ENCODE measurements around the gene METRNL. TPM values are rescaled to one million over a fixed set of nuclear protein-coding genes. Genes with fewer than 3 reads are reported as not detected.
"Not testable (repeated sequence)": the region's sequence is repeated elsewhere in the genome, so short reads cannot be mapped to it uniquely, and the experiment has no call there.

METRNL gene
- total and polyA plus RNA-seq, 2 donors: 37.7 to 118 TPM

DNA sequence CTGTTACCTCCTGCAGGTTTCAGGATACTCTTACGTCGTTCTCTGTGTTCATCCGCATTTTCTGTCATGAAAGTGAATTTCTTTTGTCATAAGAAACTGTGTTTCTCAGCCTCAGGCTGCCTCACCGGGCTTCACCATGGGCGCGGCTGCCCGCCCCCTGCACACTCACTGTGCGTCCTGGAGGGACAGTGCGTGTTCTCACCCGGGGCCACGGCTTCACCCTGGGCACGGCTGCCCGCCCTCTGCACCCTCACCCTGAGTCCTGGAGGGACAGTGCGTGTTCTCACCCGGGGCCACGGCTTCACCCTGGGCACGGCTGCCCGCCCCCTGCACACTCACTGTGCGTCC lies 12.9 kb upstream of the METRNL start:
- H3K36me3 ChIP-seq (ENCODE audit: insufficient read depth); DNase-seq (ENCODE audit: extremely low spot score); H3K4me3 ChIP-seq (ENCODE audit: low read depth, low read length); H3K27ac ChIP-seq (ENCODE audit: low read depth); H3K4me1 ChIP-seq (ENCODE audit: insufficient read depth): not testable (repeated sequence)
- 94% methylated on average over 19 of the region's 19 CpGs for WGBS

DNA sequence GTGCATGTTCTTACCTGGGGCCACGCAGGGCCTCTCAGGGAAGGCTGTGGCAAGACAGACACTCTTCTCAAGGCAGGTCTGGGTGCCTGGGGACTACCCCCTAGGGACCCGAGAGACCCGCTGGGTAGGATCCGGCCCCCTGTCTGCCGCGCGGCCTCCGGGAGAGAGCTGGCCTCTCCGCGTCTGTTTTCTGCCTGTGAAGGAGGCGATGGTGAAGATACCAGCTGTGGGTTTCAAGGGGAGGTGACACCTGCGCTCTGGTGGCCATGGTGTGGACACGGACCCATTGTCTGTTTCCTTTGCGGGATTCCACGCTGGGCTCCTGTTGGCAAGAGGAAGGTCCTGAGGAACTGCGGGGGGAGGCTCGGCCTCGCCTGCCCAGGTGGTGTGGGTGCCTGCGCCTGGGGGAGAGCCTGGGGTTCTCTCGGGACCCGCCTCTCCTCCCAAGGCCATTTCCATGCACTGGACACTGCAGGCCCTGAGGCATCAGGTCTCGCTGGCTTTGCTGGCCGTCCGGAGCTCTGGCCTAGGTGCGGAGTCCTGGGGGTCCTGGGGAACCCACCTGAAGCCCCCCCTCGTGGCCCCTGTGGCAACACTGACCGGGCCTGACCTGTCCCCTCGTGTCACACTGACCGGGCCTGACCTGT lies 12.2 kb upstream of the METRNL start:
- Histone ChIP-seq H3K36me3 (ENCODE audit: insufficient read depth) (no peaks in the 10 kb centered on the region), H3K4me3 (ENCODE audit: low read depth, low read length) (no peak overlapping the region), H3K4me1 (ENCODE audit: insufficient read depth) (no peaks in the 10 kb centered on the region), H3K27ac (ENCODE audit: low read depth) (no peak overlapping the region)
- 92% methylated on average over 29 of the region's 29 CpGs for WGBS
- no peak for DNase-seq (ENCODE audit: extremely low spot score)

DNA sequence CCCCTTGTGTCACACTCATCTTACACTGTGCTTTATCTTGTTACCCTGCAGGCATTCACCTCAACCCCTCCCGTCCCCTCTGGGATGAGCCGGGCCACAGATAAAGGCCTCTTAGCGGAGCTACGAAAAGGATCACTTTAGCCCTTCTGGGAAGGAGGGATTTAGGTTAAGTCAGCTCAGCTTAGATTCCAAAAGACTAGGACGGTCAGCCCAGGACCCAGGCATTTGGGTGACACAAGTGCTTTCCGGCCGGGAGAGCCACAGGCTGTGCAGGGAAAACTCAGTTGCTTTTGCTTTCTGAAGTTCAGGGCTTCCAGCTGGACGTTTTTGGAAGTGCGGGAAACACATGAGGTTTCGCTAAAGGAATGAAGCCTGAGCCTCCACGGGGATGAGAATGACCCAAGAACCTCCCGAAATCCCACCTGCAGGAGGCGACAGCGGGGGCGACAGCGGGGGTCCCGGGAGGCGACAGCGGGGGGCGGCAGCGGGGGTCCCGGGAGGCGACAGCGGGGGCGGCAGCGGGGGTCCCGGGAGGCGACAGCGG lies 11.6 kb upstream of the METRNL start:
- Histone ChIP-seq H3K4me1 (ENCODE audit: insufficient read depth) (no peaks in the 10 kb centered on the region), H3K4me3 (ENCODE audit: low read depth, low read length) (no peak overlapping the region), H3K36me3 (ENCODE audit: insufficient read depth) (no peaks in the 10 kb centered on the region), H3K27ac (ENCODE audit: low read depth) (no peak overlapping the region)
- DNase-seq (ENCODE audit: extremely low spot score): no peak
- 68% methylated on average over 29 of the region's 29 CpGs for WGBS

DNA sequence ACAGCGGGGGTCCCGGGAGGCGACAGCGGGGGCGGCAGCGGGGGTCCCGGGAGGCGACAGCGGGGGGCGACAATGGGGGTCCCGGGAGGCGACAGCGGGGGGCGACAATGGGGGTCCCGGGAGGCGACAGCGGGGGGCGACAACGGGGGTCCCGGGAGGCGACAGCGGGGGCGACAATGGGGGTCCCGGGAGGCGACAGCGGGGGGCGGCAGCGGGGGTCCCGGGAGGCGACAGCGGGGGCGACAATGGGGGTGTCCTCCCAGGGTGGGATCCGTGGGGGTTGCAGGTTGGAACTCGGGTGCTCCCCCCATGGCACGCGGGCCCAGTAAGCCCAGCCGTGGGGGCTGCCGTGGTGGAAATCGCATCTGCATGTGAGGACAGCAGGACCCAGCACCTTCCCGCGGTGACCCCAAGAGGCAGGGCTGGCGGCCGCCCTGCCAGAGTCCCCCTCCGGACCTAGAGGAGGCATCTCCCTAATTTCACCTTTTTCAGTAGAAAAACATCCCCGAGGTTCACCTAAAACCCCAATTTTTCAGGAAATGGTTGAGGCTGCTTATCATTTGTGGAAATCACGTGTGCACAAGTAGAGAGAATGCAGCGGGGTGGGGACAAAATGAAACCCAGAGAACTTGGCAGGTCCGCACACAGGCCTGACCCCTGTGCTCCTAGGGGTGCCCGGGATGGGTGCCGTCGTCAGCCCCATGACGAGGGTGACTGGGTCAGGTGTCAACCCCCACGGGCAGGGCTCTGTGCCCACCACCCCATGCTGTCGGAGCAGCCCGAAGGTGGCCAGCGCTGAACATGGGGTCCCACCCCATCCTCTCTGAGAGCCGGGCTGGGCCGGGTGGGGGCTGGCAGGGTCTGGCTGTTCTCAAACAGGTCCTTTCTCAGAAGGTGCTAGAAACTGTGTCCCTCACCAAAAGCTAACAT lies 10.5 kb upstream of the METRNL start:
- Histone ChIP-seq H3K36me3 (ENCODE audit: insufficient read depth) (no peaks in the 10 kb centered on the region), H3K27ac (ENCODE audit: low read depth) (no peak overlapping the region), H3K4me3 (ENCODE audit: low read depth, low read length) (no peak overlapping the region), H3K4me1 (ENCODE audit: insufficient read depth) (no peaks in the 10 kb centered on the region)
- 83% methylated on average over 45 of the region's 58 CpGs for WGBS
- no peak for DNase-seq (ENCODE audit: extremely low spot score)

DNA sequence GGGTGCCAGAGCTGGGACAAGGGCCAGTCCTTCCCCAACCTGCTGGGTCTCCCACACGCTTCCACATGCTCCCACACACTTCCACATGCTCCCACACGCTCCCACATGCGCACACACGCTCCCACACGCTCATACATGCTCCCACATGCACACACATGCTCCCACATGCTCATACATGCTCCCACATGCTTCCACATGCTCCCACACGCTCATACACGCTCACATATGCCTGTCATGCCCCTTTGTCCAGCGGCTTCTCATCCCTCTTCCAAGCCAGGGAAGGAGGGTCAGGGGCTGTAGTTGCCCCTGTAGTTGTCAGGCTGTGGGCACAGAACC lies 9.9 kb upstream of the METRNL start:
- WGBS: 97% methylated on average over 8 of the region's 8 CpGs
- no peak for DNase-seq (ENCODE audit: extremely low spot score)
- no peaks in the 10 kb centered on the region for H3K36me3 ChIP-seq (ENCODE audit: insufficient read depth)

DNA sequence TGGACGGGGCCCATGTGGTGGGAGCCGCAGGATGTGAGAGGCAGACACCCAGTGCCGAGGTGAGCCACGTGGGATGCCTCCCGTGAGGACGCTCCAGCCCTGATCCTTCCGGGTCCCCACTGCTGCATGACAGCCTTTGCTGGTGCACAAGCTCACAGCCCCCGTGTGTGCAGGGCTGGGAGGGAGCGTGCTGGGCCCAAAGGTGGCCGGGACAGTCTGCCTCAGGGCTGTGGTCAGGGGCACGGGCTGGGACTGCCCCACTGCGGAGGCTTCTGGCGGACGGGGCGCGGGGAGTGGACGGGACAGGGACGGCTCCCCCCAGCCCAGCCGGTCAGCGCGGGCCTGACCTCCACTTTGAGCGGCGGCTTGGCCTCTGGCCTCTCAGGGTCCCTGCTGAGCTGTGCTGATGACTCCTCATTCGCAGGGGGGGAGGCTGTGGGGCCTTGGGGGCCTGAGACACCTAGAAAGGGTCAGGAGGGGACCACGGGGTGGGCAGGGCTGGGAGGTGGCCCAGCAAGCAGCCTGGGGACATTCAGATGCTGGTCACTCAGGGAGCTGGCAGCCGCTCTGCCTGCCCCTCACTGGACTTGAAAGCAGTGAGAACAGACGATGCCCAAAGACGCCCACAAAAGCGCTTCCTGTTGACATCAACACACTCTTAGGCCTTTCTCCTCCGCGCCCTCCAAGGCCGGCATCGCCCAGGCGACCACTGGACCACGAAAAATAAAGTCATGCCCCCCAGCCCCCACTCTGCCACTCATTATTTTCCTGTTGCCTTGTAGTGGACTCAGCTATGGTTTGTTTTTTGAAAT lies 9.3 kb upstream of the METRNL start:
- Histone ChIP-seq H3K27ac (ENCODE audit: low read depth) (no peak overlapping the region), H3K4me1 (ENCODE audit: insufficient read depth) (no peaks in the 10 kb centered on the region), H3K36me3 (ENCODE audit: insufficient read depth) (no peaks in the 10 kb centered on the region), H3K4me3 (ENCODE audit: low read depth, low read length) (no peak overlapping the region)
- no peak for DNase-seq (ENCODE audit: extremely low spot score)
- 87% methylated on average over 35 of the region's 35 CpGs for WGBS

More for the DNA sequence above, 9.9 kb upstream of the METRNL start:
- no peak overlapping the region for H3K4me3 ChIP-seq (ENCODE audit: low read depth, low read length)
- no peaks in the 10 kb centered on the region for H3K4me1 ChIP-seq (ENCODE audit: insufficient read depth)
- no peak overlapping the region for H3K27ac ChIP-seq (ENCODE audit: low read depth)

DNA sequence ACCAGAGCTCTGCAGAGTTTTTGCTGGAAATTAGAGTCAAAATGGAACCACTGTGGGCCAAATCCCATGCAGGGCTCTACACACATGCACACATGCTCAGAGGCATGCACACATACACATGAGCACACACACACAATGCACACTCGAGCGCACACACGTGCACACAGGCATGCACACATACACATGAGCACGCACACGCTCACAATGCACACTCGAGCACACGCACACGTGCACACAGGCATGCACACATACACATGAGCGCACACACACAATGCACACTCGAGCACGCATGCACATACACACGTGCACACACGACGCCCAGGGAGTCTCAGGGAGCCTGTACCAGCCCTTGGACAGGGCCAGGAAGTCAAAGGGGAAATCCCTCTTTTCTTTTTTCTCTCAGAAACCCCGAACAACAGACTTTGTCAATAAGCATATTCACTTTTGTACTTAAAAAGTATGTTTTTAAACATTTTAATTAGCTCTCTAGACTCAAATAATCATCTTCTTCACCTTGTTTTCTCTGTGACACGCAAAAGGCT lies 8.5 kb upstream of the METRNL start:
- no peak overlapping the region for H3K4me3 ChIP-seq (ENCODE audit: low read depth, low read length)
- 93% methylated on average over 16 of the region's 16 CpGs for WGBS
- H3K4me1 ChIP-seq (ENCODE audit: insufficient read depth): no peaks in the 10 kb centered on the region
- no peaks in the 10 kb centered on the region for H3K36me3 ChIP-seq (ENCODE audit: insufficient read depth)
- H3K27ac ChIP-seq (ENCODE audit: low read depth): no peak overlapping the region
- DNase-seq (ENCODE audit: extremely low spot score): no peak

DNA sequence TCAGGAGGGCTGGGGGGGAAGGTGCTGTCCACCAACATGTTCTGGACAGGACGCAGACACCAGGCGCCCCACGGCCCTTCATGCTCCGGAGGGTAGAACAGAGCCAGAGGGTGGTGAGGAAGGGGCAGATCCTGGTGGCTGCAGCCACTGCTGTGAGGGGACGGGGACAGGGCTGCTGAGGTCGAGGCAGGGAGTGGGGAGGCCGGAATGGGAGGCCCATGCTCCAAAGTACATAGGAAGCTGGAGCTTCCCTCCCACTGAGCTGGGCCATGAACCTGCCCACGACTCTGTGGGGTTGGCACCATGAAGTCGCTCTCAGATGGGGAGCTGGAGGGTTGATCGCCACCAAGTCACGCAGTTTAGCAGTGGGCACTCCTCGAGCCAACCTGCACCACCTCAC lies 8.0 kb upstream of the METRNL start:
- 87% methylated on average over 12 of the region's 12 CpGs for WGBS
- no peaks in the 10 kb centered on the region for H3K4me1 ChIP-seq (ENCODE audit: insufficient read depth)
- H3K27ac ChIP-seq (ENCODE audit: low read depth): no peak overlapping the region
- no peaks in the 10 kb centered on the region for H3K36me3 ChIP-seq (ENCODE audit: insufficient read depth)
- no peak overlapping the region for H3K4me3 ChIP-seq (ENCODE audit: low read depth, low read length)
- no peak for DNase-seq (ENCODE audit: extremely low spot score)

DNA sequence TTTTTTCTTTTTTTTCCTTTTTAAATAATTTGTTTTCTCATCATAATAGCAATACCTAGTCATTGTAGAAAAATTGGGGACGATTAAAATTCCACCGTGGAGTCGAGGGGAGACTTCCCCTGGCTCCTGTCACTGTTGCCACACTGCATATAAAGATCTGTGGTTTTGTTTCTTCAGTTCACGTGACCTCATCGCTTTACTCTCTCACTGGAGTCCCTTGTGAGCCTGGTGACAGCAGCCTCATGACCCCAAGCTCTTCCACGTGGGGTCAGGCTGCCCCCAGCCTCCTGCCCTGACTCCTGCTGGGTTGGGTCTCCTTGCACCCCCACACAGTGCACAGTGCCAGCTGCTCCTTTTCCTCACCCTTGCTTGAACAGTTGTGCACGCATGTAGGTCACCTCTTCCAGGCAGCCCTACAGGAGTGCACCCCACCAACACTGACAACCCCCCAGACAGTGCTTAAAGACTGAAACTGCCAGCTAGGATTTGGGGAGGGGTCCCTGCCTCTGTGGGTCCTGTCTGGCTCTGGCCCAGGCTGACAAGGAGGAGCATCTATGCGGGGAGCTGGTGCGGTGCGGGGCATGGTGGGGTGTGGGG lies 7.3 kb upstream of the METRNL start:
- Histone ChIP-seq H3K27ac (ENCODE audit: low read depth) (no peak overlapping the region), H3K4me1 (ENCODE audit: insufficient read depth) (no peaks in the 10 kb centered on the region), H3K4me3 (ENCODE audit: low read depth, low read length) (no peak overlapping the region), H3K36me3 (ENCODE audit: insufficient read depth) (no peaks in the 10 kb centered on the region)
- 76% methylated on average over 10 of the region's 10 CpGs for whole genome bisulfite sequencing
- no peak for DNase-seq (ENCODE audit: extremely low spot score)

DNA sequence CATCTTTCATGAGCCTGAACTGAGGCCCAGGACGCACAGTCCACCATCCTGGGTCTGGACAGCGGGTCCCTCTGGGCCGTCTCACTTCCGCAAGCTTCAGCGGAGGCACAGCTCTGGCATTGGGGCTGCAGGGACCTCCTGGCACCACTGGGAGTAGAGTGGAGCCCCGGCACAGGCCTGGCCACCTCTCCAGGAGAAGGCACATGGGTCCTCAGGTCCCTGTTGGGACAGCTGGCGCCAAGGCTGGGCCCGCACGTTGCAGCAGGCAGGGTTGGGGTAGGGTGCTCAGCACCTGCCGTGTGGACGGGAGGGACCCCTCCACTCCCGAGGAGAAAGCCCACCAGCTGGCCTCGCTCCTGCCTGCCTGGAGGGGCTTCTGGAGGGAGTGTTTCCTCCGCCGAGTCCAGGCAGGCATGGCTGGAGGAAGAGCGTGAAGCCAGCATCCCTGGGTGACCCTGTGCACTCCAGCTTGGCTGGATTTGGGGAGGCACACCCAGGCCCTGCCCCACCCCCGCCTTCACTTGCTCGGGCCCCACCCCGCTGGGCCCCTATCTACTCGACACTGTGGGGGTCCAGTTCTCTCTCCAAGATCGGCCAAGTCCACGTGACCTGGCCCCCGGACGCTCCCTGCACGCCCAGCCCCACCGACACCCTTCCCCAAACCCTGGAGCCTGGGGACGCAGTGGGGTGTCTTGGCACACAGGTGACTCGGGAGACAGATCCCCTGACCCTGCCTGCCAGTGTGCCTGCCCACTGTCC lies 6.6 kb upstream of the METRNL start:
- 83% methylated on average over 28 of the region's 28 CpGs for WGBS

DNA sequence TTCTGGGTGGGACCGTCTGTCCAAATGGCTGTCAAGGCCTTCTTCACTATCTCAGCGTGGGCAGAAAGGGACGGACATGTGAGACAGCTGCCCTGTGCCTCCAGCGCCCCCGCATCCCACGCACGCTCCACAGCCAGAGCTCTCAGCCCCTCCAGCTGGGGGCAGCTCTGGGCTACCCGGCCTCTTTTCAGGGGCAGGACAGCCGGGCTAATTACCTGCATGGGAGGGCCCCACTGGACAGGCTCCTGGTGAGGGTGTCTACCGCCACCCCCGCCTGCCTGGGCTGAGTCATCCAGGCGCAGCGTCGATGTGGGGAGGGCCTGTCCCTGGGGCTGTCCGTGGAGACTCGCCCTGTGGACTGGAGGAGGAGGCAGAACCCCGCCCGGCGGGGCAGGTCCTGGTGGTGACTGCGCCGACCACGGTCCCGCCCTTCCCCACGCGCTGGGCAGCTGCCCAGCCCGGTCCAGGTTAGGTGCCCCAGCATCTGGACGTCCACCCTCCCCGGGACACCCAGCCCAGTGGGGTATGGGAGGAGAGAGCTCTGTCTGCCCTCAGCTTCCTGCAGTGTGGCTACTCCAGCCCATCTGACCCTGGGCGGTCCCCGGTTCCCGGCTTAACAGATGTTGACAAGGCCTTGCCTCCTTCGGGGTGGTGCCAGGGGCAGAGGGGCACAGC lies 5.9 kb upstream of the METRNL start:
- Histone ChIP-seq H3K36me3 (ENCODE audit: insufficient read depth) (no peaks in the 10 kb centered on the region), H3K4me3 (ENCODE audit: low read depth, low read length) (no peak overlapping the region), H3K4me1 (ENCODE audit: insufficient read depth) (no peaks in the 10 kb centered on the region), H3K27ac (ENCODE audit: low read depth) (no peak overlapping the region)
- WGBS: 67% methylated on average over 32 of the region's 32 CpGs
- no peak for DNase-seq (ENCODE audit: extremely low spot score)

More for the DNA sequence above, 6.6 kb upstream of the METRNL start:
- no peaks in the 10 kb centered on the region for H3K4me1 ChIP-seq (ENCODE audit: insufficient read depth)
- H3K4me3 ChIP-seq (ENCODE audit: low read depth, low read length): no peak overlapping the region
- no peak for DNase-seq (ENCODE audit: extremely low spot score)
- H3K27ac ChIP-seq (ENCODE audit: low read depth): no peak overlapping the region
- no peaks in the 10 kb centered on the region for H3K36me3 ChIP-seq (ENCODE audit: insufficient read depth)

DNA sequence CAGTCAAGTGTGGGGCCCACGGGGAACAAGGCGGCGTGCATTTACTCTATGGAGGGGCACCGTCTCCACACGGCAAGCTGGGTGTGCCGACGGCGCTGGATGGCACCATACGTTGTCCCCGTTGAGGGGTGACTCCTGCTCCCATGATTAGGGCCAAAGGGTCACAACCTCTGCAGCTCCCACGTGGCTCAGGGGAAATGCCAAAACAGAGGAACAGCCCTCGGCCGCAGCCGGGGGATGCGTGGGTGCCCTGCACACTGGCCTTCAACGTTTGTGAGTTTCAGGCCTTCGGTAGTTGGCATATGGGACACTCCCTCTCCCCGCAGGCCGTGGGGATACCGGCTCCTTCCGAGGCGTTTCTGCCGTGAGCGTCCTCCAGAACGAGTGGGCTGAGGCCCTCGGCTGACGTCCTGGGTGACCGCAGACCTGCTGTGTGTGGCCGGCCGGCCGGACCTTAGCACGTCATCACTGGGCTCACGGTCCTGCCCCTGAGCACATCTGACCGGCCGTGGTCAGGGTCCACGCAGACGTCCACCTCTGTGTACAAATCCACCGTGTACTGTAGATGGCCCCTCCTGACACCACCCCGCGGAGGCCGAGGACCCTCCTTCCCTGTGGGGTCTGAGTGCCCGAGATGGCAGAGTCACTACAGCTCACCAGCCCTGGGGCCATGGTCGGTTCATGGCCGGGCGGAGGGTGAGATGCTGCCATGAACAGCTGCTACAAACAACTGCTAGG lies 4.8 kb upstream of the METRNL start:
- no peak overlapping the region for H3K4me3 ChIP-seq (ENCODE audit: low read depth, low read length)
- H3K4me1 ChIP-seq (ENCODE audit: insufficient read depth): peaks cover 2% of the 10 kb centered on the region
- H3K27ac ChIP-seq (ENCODE audit: low read depth): no peak overlapping the region
- WGBS: 93% methylated on average over 45 of the region's 45 CpGs
- no peak for DNase-seq (ENCODE audit: extremely low spot score)
- H3K36me3 ChIP-seq (ENCODE audit: insufficient read depth): no peaks in the 10 kb centered on the region

All from urinary bladder (tissue), 4 donors.